ENCODE data around the gene NUPR2.
A peak's percentile ranks its signal among the peaks of the same experiment; 100 is the strongest.

The NUPR2 gene

GRCh38 chr7:56091591-56091990, 24.6 kb downstream of the NUPR2 start:
- TF ChIP-seq GATA2 (IDR thresholded peaks at IDR 0.05; ENCODE audit: low read depth, low read length) (no peak), GATA3 (IDR thresholded peaks at IDR 0.05; ENCODE audit: low read depth, low read length) (no peak)

GRCh38 chr7:56087445-56087844, 28.8 kb downstream of the NUPR2 start:
- TF ChIP-seq GATA3 (IDR thresholded peaks at IDR 0.05; ENCODE audit: low read depth, low read length) (no peak), GATA2 (IDR thresholded peaks at IDR 0.05; ENCODE audit: low read depth, low read length) (no peak)

GRCh38 chr7:56086761-56087160, 29.5 kb downstream of the NUPR2 start:
- TF ChIP-seq GATA2 (IDR thresholded peaks at IDR 0.05; ENCODE audit: low read depth, low read length) (no peak), GATA3 (IDR thresholded peaks at IDR 0.05; ENCODE audit: low read depth, low read length) (no peak)

- TF ChIP-seq GATA2 (IDR thresholded peaks at IDR 0.05; ENCODE audit: low read depth, low read length) (0 out of 2 replicates have a peak, but pooled peaks have one; percentile 18), GATA3 (IDR thresholded peaks at IDR 0.05; ENCODE audit: low read depth, low read length) (no peak)
These were observed 32.9 kb downstream of the NUPR2 start for GRCh38 chr7:56083150-56083785.

GRCh38 chr7:56081626-56082340, 34.4 kb downstream of the NUPR2 start:
- TF ChIP-seq GATA3 (IDR thresholded peaks at IDR 0.05; ENCODE audit: low read depth, low read length) (no peak), GATA2 (IDR thresholded peaks at IDR 0.05; ENCODE audit: low read depth, low read length) (no peak)

GRCh38 chr7:56079450-56080185, 36.6 kb downstream of the NUPR2 start:
- TF ChIP-seq GATA2 (IDR thresholded peaks at IDR 0.05; ENCODE audit: low read depth, low read length), result no peak
- no peak for TF ChIP-seq GATA3 (IDR thresholded peaks at IDR 0.05; ENCODE audit: low read depth, low read length)

DNA sequence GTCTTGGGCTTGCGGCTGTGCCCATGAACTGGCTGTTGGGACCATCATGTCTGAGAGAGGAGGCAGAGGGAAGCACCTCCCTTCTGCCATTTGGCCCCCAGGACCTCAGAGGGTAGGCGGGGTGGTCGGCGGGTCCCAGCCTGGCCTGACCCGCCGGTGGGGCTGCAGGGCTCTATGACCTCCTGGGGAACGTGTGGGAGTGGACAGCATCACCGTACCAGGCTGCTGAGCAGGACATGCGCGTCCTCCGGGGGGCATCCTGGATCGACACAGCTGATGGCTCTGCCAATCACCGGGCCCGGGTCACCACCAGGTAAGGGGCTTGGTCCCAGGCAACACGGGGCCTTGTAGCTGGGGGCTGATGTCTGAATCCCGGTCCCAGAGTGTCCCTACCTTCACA, 38.0 kb downstream of the NUPR2 start:
- TF ChIP-seq GATA3 (IDR thresholded peaks at IDR 0.05; ENCODE audit: low read depth, low read length) (no peak), GATA2 (IDR thresholded peaks at IDR 0.05; ENCODE audit: low read depth, low read length) (no peak)

DNA sequence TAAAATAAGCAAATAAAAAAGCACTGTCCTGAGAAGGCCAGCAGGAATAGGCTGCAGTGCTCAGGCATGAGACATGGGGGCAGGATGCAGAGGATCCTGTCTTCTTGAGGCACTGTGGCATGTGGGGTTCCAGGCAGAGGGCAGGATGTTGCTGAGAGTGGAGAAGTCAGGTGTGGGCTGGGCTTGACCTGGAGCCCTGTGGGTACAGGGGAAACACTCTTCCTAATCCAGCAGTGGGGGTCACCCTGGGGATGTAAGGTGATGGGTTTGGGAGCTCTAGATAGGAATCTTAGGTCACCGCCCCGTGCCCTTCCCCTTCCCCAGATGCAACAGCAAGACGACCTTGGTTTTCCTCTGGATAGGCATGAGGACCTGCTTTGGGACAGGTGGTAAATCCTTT, 38.5 kb downstream of the NUPR2 start:
- TF ChIP-seq GATA2 (IDR thresholded peaks at IDR 0.05; ENCODE audit: low read depth, low read length) (no peak), GATA3 (IDR thresholded peaks at IDR 0.05; ENCODE audit: low read depth, low read length) (no peak)

GRCh38 chr7:56074371-56074791, 41.8 kb downstream of the NUPR2 start:
- TF ChIP-seq GATA2 (IDR thresholded peaks at IDR 0.05; ENCODE audit: low read depth, low read length) (no peak), GATA3 (IDR thresholded peaks at IDR 0.05; ENCODE audit: low read depth, low read length) (no peak)
